DMS114 treated with DMSO at 0.1 percent for 48 hours (cell line): ENCODE measurements around the gene ODAD4.

ENCODE experiments used
- DNase-seq: peaks from one replicate; lab custom pipeline; 2025; ENCODE audit not compliant: unreplicated experiment; lab: John Stamatoyannopoulos, UW

The ODAD4 gene

DNA sequence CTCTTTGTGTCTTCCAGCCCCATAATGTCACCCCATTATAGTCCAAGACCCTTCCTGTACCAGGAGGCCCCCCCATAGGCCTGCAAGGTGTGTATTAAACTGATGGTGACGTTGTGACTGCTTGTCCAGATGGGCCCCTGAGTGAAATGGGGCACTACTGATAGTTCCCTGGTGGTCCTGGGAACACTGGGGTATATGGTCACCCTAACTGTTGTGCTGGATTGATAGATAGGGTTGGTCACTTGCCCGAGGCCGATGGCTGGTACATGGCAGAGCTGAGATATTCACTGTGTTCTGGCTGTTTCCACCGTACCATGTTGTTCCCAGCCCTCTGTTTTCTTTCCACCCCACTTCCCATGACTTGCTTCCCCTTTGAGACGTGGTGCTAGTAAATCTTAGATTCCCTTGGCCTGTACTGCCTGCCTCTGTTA is 40.5 kb downstream of the ODAD4 start:
- no peak for DNase-seq

DNA sequence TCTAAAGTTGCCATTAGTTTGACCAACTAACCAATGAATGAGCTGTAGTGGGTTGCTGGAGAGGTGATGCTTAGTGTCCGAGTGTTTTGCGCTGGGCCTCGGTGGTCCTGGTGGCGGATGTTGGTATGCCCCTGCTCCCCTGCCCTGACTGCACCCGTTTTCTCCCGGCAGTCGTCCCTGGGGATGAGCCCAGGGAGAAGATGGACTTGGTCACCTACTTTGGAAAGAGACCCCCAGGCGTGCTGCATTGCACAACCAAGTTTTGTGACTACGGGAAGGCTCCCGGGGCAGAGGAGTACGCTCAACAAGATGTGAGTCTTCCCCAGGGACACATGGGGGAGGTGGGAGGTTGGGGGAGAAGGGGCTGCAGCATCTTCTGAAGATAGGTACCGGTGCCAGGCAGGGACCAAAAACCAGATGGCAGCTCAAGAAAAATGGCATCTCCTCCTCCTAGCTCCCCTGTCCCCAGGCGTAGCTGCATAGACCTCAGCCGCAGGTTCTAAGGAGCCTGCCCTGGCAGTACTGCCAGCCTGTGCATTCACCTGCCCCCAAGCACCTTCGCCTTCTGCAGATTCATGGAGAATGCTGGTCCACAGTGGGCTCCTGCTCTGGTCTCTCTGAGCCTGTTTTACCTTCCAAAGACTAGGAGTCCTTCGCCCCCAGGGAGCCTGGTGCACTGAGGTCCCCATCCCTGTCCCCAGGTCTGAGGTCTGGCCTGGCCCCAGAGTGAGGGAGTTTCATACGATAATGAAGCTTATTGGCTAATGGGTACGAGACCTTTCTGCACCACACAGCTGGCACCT is 41.5 kb downstream of the ODAD4 start:
- no peak for DNase-seq

DNA sequence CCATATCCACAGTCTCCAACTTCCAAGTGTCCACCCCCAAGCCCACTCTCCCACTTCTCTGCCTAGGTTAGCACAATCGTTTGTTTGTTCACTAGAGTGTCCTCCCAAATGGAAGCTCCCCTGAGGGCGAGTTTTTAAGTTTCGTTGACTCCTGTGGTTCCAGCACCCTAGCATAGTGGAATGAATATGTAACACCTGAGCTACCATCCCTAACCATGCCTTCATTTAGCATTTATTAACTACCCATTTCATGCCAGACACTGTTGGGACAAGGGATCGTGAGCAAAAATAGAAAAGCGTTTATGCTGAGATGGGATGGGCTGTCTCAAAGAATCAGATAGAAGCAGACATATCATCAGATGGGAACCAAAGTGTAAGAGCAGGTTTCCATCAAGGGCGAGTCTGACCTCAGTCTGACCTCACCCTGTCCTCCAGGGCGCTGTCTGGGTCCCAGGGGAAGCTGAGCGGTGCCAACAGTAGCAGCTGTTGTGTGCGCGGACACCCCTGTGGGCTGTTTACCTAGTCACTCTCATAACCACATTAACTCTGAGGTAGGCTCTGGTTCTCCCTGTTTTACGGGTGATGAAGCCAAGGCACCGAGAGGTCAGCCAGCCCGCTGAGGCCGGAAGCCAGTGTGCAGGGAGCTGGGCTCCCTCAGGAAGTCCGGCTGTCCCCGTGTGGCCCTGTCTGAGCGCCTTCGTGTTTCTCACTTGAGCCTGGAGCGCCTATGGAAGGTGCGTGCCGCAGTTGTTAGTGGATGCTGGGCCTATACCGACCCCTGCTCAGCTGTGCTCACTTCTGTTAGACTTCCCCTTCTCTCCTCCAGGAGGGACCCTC is 42.4 kb downstream of the ODAD4 start:
- no peak for DNase-seq

DNA sequence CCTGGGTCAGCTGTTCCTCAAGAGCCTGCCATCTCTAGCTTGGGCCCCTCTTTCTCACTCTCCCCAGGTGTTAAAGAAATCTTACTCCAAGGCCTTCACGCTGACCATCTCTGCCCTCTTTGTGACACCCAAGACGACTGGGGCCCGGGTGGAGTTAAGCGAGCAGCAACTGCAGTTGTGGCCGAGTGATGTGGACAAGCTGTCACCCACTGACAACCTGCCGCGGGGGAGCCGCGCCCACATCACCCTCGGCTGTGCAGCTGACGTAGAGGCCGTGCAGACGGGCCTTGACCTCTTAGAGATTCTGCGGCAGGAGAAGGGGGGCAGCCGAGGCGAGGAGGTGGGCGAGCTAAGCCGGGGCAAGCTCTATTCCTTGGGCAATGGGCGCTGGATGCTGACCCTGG is 43.0 kb downstream of the ODAD4 start:
- no peak for DNase-seq

DNA sequence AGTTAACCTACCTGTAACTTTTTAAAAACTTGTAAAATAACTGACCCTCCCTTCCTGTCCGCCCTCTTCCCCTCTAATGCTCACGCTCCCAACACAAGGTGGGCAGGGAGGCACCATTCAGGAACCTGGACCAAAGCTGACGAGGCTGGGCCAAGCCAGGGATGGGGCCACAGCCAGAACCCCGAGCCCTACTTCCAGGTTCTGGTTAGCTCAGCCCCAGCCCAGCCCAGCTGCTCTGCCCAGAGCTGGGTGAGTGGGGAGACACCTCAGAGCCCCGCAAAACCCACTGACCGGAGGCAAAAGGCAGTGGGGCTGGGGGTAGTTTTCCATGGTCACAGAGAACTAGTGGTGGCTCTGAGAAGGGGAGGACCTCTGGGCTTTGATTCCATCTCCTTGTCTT is 43.6 kb downstream of the ODAD4 start:
- no peak for DNase-seq

DNA sequence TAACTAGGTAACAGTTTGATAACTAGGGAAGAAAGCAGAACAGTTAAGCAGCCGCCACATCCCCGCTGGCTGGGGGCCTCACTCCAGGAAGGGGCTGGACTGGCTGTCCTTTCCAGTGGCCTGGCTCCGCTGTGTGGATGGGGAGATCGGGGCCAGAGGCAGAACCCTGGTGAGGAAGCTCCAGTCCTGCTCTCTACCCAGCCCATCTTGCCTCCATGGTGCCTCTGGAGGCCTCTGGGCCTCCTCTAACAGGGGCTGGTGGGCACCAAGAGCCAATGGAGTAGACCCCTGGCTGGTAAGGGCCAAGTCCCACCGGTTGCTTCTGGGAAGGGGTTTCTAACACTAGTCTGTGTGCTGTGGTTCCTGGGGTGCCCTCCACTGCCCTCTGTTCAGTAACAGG is 44.2 kb downstream of the ODAD4 start:
- DNase-seq, result no peak

DNA sequence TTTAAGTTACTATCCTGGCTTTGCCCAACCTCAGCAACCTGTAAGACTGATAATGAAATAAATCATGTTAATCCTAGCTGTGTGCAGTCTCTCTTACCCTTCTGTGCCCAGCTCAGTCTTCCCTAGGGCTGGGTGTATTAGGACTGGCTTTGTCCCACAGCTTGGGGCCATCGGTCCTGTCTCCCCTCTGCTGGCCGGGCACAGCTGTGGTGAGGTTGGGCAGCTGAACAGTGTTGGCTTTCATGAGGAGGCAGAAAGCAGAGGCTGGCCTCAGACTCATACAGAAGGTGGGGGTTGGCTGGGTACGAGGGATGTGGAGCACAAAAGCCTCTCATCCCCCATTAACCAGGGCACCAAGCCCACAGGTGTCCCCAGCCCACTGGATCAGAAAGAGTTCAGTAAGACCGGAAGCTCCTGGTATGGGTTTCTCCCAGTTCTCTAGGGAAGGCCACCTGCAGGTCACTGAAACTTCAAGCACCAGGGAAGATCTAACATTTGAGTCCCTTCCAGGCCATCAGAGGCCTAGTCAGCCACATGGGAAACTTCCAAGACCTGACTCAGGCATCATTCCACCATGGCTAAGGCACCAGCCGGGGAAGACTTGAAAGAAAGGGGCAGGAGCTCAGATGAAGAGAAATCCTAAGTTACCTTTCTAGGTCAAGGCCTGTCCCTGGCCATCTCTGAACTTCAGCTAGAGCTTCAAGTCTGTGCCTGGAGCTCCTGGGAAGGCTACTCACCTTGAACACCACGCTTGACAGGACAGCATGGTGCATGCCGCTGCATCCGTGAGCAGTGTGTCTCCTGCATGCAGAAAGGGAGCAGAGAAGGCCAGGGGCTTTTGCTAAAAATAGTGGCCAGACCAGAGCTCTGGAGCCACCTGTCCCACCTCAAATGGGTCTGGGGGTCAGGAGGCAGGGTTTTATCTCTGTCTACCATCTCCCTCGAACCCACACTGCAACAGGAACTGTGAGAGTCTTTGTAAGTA is 45.0 kb downstream of the ODAD4 start:
- DNase-seq, result no peak

DNA sequence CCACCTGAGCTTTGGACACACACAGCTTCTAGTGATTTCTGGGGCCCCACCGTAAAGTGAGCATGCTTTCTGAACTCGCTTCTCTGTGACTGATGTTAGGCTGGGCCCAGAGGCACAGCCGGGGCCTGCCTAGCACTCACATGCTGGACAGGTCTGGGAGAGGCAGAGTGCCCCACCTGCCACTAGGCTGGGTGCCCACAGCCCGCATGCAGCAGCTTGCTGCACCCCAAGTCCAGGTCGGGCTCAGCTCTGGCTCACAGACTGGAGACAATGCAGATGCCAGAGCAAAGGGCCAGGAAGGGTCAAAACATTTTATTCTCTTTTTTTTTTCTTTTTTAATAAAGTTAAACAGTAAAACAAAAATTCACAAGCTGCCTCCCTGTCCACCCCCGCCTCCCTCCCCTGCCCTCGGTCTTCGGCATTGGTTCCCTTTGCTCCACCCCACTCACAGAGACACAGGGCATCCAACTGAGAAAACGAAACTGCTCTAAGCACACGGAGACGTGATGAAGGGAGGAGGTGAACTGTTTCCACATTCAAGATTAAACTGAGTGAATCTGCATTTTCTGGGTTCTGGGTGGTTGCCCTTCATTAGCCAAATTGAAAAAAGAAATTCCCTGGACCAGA is 45.8 kb downstream of the ODAD4 start:
- DNase-seq, result no peak

DNA sequence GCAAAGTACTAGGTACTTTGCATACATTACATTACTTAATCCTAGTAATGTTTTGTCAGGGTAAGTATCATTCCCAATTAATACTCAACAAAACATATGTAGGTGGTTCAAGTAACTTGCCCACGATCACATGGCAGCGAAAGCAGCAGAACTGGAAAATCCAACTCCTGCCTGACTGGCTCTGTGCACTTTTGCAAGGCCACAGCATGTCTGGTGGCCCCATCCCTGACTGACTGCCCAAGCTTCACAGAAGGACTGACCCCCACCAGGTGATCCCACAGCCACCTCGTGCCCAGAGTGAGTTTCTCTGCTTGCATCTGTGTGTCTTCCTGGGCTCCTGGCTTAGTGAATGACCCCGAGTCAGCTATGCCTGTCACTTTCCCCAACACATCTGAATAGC is 47.6 kb downstream of the ODAD4 start:
- DNase-seq, result no peak

DNA sequence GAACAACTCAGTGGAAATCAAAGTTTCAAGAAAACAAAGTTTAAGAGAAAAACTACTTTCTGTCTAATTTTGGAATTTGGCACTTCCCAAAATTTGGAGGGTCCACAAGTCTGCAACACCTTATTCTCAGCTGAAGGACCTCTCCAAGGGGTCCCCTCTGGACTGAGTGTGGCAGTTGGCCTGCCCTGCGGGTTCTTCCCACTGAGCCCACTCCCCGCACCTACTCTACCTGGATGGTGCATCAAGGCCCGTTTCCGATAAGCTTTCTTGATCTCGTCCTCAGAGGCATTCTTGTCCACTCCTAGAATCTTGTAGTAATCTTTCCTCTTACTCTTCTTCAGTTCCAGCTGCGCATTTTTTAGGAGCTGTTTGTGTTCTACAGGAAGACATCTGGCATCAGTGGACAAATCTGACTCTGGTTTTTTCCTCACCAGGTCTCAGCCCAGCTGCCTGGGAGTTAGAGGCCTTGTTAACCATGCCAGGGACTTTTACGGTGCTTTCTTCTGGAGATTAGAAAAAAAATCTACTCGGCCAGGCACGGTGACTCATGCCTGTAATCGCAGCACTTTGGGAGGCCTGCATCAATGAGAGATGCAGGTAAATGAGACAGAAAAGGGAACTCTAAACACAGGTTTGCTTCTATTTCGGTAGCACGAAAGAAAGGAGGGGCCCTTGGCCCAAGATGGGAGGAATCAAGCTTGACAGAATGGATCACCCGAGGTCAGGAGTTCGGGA is 51.8 kb downstream of the ODAD4 start:
- DNase-seq, result no peak

DNA sequence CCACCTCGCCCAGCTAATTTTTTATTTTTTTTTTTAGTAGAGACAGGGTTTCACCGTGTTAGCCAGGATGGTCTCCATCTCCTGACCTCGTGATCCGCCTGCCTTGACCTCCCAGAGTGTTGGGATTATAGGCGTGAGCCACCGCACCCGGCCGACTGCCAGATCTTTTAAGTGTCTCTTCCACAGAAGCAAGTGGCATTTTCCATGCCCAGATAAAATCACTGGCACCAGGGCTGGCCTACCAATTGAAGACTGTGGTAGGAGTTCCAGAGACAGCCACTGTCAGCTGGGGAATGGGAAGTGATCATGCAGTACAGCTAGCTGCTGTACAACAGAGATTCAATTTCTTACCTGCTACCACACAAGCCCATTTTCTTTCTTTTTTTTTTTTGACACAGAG is 54.0 kb downstream of the ODAD4 start:
- DNase-seq, result no peak

DNA sequence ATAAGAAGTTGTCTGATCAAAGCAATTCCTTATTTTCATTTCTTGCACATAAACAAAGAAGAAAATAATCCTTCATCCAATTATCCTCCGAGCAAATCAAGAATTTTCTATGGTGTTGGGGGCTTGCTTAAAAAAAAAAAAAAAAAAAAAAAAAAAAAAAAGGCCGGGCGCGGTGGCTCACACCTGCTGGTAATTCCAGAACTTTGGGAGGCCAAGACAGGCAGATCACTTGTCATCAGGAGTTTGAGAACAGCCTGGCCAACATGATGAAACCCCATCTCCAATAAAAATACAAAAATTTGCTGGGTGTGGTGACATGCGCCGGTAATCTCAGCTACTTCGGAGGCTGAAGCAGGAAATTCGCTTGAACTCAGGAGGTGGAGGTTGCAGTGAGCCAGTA is 55.5 kb downstream of the ODAD4 start:
- no peak for DNase-seq

DNA sequence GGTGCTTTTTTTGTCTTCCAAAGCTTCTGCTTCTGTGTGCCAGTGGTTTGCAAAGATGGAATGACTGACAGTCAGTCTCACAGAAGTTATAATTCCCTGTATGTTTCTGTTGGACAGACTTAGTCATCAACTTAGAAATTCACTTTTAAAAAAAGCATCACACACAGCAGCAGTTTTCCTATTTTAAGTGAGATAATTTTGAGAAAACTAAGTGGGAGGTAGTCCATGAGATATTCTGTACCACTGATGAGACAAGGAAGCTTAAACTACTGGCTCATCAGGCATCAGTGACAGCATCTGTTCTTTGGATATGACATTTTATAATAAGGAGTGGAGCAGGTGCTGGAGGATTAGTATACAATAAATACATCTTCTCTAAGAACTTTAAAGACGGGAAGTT is 56.2 kb downstream of the ODAD4 start:
- no peak for DNase-seq

DNA sequence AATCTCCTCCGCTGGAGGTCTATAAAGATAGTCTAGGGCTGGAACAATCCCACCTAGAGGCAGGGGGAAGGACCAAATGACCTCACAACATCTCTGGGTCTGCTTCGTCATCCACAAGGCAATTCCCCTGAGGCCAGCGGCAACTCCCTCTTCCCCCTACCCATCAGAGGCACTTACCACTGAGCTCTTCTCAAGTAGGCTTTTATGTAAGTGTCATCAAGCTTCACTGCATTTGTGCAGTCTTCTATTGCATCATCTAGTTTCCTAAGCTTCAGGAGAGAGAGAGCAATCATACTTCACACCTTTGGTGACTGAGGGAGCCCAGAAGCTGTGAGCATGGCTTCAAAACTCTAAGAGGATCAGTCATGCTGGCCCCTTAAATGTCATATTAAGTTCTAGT is 57.2 kb downstream of the ODAD4 start:
- DNase-seq, result no peak

DNA sequence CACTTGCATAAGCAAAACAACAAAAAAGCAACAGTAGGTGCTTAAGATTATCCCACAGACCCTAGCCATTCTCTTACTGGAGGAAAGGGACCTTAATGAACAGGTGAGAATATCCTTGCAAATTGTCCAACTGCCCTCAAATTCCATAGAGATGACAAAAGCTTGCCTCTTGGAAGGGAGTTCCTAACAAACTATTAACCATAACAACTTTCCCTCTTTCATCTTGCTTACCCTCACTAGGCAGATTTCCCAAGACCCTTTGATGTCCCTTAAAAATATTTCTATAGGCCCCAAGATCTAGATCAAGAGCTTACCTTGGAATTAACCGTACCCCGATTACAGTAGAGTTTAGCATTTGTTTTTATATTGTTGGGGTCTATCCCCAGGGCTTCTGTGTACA is 58.0 kb downstream of the ODAD4 start:
- DNase-seq, result no peak

DNA sequence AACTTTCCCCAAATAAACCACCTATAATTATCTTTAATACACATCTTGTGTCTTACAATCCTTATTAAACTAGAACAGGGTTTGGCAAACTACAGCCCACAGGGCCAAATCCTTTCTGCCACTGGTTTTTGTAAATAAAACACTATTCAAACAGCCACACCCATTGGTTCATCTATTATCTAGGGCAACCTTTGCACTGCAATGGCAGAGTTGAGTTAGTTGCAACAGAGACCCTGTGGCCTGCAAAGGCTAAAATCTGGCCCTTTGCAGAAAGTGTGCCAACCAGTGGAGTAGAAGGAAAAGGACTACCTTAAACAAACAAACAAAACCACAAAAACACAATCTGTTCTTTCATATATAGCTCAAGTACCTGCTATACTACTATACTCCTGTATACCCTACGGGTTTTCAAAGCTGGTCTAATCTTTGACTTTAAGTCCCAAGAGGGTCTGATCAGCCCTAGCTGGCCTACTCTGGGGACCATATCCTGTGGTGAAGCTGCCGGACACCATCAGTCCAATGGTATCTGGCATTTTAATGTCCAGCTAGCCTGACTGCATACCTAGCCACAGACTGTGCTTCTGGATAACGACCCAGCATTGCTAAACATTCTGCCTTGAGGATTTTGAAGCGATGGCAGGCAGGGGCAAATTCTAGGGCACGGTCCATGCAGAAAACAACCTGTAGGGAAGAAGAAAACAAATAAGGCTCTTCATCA is 59.4 kb downstream of the ODAD4 start:
- DNase-seq, result no peak

DNA sequence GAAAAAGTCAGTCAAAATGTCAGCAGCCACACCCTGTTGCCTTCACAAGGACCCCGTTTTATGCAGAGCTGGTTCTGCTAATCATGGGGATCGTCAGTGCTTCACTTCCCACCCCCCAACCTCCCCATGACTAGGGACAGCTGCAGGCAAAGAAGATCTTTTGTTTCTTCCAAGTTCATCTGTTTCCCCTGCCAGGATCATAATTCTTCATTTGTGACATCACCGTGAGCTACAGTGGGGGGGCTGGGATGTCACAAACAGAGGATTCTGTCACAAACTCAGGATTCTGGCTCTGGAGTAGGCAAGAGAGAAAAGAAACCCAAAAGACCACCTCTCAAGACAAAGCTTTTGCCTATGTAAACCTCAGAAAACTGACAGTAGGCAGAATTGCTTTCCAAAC is 62.2 kb downstream of the ODAD4 start:
- DNase-seq, result no peak

DNA sequence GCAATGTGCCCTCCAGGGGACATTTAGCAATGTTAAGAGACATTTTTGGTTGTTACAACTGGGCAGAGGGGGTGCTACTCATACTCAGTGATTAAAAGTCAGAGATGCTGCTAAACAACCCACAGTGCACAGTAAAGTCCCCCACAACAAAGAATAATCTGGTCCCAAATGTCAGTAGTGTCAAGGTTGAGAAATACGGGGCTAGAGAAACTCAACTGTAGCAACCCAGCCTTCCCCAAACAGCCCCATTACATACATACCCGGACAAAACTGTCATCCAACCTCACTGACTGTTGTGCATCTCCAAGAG is 66.4 kb downstream of the ODAD4 start:
- DNase-seq, result no peak

DNA sequence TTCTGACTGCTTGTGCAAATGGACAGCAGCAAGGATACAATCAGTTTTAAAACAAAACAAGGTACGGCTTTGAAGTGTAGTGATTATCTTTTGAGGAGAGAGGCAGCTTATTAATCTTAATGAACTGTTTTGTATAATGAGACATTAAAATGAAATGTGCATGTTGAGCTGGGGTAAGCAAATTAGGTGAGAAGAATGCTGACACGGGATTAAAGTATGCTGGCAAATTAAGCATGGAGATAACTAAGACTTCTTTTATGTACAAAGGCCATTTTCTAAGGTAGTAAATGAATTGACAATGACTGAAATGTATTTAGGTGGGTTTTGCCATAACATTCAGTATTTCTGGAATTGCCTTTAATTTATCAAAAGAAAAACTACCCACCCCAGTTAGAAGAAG is 68.1 kb downstream of the ODAD4 start:
- no peak for DNase-seq
